SH-SY5Y (cell line): ENCODE results near the gene CSRNP3.

Experiments
- GATA2 ChIP-seq: IDR thresholded peaks from 2 replicates; pipeline ENCODE4 v1.6.1; 2011; ENCODE audit warnings: mild to moderate bottlenecking, low read depth, low read length
- GATA3 ChIP-seq: IDR thresholded peaks from 2 replicates; pipeline ENCODE4 v1.6.1; 2011; ENCODE audit warnings: low read depth, mild to moderate bottlenecking, low read length, moderate library complexity

DNA sequence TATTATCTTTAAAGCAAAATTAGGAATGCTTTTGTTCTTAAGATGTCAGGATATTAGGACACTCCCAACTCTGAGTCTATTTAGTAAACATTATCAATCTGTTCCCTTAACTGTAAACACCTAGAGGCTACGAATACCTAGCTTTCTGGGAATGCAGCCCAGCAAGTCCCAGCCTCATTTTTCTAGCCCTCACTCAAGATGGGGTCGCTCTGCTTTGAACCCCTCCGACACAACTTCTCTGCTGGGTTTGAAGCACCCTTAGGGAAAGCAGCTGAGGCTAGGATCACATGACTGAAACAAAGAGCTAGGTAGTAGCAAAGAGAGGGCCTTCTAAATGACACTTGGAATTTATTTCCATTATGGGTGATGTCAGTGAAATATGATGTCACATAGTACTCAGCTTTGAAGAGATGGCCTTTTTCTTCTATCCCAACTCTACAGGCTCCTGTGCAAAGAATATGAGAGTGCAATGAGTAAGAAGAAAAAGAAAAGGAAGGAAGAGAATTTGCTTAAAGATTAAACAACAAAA is 114.7 kb downstream of the CSRNP3 start:
- TF ChIP-seq GATA3 (no peak), GATA2 (no peak)
